GM19397 (cell line): ENCODE results near the gene CYP11A1.

ENCODE experiments used
- ATAC-seq: cut with Tn5 transposase; IDR thresholded peaks from one replicate; pipeline ENCODE4 v1.9.1; 2021; ENCODE audit warnings: mild to moderate bottlenecking, moderate library complexity; ENCODE audit not compliant: unreplicated experiment

The CYP11A1 gene

DNA sequence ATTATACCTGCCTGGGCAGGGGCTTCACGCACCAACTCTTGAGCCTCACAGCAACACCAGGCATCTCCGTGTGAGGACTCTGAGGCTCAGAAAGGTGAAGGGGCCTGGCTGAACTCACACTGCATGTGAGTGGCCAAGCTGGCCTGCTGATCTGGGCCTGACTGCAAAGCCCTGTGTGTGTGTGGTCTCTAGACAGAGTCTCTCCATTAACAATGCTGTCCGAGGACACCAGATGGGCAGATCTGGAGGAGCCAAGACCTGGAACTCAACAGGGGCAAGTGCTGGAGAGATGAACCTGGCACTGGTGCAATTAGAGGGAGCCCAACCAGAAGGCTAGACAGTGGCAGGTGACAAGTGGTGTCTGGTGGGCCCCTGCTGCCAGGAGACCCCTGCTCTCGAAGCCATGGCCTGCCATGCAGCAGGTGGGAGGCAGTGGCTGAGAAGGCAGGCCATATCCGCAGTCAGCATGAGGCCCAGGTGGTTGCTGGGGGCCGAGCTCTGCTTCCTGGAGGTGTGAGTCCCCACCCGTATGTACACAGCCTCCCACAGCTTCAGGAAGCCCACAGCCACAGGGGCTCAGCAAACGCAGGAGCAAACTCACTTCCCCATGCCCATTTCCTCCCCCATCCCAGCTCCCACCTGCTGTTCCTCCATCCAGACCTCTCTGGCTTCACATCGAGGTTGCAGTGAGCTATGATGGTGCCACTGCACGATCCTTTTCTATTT is 39.0 kb downstream of the CYP11A1 start:
- no peak for ATAC-seq

DNA sequence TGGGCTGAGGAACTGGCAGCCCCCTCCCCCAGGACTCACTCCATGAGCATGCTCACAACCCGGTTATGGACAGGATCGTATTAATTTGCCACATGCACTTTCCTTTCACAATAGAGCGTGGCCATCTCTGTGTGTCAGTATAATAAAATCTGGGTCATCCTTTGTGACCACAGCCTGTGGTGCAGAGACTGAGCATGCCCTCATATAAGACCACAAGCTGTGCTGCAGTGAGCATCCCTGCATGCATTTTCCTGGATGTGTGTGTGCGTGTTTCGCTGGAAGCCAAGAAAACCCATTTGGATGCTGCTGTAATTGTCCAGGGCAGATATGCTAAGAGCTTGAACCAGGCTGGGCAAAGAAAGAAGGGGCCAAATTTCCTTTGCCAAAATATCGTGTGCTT is 39.7 kb downstream of the CYP11A1 start:
- ATAC-seq, result no peak

- no peak for ATAC-seq
Measured at GRCh38 chr15:74326746-74327145, 40.7 kb downstream of the CYP11A1 start.

DNA sequence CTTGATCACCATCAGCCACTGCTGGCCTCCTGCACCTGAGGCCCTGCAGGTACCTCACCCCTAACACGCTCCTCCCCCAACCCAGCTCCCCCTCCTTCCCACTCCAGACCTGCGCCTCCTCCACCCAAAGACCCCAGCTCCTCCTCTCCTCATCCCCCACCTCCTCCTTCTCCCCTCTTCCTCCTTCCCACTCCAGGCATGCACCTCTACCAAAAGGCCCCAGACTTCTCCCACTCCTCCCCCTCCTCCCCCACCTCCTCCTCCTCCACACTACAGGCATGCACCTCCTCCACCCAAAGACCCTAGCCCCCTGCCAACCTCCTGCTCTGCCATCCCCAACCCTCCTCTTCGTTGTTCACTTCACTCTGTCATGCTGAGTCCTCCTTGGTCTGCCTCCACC is 42.7 kb downstream of the CYP11A1 start:
- ATAC-seq, result no peak

GRCh38 chr15:74322558-74323180 is 44.8 kb downstream of the CYP11A1 start:
- no peak for ATAC-seq

DNA sequence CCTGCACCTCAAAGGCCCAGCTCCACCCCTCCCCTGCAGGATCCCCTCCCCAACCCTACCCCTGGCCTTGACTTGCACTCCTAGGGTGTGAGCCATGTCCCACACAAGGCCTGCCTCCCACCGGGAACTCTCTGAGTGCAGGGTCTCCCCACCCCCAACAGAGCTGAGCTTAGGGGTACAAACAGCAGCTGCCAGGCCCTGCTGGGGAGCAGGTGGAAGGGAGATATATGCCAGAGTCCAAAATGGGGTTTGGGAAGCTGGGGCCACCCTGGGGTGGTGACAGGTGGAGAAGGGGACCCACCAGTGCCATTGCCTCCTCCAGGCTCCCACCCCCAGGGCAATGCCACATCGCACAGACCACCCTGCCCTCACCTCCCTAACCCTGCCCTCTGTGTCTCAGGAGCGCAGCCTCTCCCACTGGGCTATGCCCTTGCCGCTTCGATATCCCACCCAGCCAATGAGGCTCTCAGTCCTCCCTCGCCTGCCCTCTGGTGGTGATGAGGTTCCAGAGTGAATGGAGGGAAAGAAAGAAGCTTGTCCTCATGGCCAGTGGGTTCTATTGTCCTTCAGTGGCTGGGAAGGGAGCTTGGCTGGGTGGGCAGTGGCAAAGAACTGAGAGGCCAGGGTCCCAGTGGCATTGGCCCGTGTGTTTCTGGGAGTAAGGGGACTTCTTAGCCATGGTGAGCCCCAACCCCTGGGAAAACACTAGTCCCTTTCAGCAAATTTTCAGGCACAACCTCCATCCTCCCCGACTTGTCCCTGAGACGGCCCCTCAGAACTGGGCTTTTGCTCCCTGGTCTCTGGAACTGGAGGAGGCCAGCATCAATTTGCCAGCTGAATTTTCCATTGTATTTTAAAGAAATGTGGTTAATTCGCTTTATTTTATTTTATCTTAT is 46.8 kb downstream of the CYP11A1 start:
- no peak for ATAC-seq

DNA sequence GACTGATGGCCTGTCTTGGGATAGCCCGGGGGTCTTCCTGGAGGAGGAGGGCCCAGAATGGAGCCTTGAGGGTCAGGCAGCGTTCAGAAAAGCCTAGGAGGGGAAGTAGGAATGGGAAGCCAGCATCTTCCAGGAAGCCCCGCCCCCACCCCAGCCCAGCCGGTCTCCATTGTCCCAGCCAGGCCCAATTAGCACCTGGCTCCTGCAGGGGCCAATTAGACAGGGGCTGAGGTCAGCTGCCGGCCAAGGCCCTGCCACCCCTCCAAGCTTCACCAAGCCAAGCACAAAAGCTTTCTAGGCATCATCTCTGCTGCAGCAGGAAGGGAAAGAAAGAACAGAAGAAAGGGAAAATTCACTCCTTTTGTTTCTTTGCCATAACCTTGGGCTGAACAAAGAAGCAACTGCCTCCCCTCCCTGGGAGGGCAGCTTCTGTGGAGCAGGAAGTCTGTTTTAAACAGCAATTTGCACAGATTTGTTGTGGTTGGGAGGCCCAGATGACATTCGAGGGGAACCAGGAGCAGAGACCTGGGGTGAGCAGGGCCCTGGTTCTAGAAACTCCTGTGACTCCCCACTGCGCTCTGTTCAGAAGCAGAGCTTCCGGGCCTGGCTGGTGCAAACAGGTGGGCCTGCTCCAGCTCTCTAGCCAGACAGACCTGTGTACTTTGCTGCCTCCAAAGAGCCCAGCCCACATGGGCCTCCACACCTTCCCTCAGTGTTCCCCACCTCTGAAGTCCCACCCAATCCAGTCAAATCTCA is 47.7 kb downstream of the CYP11A1 start:
- no peak for ATAC-seq

GRCh38 chr15:74319138-74319460 is 48.3 kb downstream of the CYP11A1 start:
- no peak for ATAC-seq

DNA sequence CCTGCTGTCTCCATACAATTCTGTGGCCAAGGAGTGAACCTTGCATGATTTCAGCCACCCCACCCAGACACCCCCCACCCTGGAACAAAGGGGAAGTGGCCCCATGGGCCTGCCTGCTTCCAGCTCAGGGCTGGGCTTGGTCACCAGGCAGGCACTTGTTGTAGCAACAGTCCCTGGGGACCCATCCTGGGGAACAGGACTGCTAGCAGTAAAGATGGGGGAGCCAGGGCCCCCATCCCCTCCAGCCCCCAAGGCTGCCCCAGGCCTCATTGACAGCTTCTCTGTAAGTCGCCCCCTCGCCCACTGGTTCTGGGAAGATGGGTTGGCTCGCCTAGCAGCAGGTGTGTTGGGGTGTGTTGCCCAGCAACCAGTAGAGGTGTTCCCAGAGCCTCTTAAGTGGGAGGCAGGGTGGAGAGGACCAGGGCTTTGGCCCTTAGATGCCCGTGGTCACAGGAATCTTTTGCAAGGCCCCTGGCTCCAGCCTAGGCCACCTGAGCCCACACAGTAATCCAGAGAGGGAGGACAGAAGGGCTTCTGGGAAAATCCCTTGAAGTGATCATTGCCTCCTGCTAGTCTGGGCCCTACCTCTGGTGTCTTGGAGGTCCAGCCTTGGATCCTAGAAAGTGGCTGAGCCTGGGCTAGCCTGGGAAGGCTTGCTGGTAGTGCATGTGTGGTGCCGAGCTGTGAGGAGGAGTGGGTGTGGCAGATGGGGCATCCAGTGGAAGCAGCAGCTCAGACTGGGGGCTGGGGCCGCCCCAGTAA is 48.9 kb downstream of the CYP11A1 start:
- no peak for ATAC-seq

DNA sequence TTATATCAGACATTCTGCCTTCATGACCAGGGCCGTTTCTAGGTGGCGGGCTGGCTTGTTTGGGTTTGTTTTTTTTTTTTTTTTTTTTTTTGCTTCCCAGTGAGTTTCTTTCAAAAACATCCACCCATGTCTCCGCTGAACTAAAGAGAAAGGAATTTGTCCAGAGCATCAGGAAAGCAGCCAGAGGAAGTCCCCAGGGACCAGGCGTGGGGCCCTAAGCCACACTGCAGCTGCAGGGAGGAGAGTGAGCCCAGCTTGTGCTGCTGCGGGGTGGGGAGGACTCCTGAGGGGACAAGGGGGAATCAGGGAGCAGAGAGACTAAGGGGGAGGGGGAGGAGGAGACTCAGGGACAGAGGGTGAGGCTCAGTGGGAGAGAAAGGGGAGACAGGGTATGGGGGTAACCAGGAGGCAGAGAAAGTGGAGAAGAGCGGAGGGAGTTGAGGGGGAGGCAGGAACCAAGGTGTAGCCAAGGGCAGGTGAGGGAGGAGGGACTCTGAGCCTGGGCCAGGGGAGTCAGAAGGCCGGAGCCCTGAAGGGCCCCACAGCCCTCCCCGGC is 49.5 kb downstream of the CYP11A1 start:
- ATAC-seq, result no peak

GRCh38 chr15:74316141-74316540 is 51.3 kb downstream of the CYP11A1 start:
- no peak for ATAC-seq

DNA sequence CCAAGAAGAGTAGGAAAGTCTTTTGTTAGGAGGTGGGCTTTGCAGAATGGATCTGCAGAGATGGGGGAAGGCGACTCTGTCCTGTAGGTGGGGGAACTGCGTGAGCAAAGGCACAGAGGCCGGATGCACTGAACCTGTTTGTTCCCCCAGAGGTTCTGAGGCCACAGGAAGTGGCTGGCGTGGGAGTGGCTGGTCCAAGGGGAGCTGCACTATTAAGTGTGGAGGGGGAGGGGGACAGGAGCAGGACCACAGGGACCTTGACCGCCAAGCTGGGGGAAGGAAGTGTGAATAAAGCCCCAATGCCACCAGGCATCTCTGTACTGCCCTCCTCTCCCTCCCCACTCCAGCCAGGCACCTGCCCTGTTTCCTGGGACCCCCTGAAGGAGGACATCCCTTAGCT is 51.8 kb downstream of the CYP11A1 start:
- no peak for ATAC-seq

DNA sequence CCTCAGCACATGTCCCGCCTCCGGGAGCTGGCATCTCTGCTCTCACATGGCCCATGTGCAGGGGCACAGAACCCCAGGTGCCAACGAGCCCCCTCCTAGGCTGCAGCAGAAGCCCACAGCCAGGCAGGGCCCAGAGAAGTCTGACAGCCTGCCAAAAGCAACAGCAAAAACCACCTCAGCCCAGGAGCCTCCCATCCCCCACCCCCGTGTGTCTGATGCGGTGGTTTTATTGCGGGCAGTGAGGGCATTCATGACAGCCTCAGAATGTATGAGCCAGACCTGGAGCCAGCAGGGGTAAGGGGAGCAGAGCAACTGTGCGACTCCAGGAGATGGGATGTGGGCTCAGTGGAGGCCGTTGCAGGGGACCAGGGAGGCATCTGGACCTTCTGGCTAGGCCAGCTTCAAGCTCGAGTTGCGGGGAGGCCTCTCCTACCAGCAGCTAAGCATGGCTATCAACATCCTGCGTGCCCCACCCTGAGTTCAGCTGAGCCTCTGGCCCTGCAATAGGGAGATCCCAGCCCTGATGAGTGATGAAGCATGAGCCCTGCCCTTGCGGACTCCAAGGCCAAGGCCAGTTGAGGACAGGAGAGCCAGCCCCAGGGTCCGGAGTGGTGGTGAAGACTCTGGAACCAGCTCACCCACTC is 52.5 kb downstream of the CYP11A1 start:
- ATAC-seq, result no peak

GRCh38 chr15:74313889-74314288 is 53.6 kb downstream of the CYP11A1 start:
- ATAC-seq, result no peak

DNA sequence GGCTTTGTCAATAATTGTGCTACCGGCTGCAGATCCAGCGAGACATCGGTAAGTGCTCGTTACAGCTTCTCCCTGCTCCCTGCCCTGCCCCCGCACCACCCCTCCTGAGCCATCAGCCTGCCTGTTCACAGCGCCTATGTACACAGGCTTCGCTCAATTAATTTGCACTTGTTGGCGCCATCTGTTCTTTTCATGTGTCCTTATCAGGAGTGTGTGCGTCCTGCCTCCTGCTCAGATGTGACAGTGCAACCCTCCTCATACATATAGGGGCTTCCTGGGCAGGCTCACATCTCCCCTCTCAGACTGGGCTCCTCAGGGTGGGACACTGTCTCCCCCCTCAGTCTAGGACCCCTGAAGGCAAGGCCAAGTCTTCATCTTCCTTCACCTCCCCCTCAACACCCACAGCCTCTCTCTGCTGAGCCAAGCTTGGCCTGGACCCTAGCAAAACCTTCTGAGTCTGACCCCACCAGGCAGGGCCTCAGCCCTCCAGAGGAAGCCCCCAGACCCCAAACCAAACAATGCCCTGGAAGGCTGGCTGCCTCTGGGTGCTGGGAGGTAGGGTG is 54.9 kb downstream of the CYP11A1 start:
- ATAC-seq, result no peak

DNA sequence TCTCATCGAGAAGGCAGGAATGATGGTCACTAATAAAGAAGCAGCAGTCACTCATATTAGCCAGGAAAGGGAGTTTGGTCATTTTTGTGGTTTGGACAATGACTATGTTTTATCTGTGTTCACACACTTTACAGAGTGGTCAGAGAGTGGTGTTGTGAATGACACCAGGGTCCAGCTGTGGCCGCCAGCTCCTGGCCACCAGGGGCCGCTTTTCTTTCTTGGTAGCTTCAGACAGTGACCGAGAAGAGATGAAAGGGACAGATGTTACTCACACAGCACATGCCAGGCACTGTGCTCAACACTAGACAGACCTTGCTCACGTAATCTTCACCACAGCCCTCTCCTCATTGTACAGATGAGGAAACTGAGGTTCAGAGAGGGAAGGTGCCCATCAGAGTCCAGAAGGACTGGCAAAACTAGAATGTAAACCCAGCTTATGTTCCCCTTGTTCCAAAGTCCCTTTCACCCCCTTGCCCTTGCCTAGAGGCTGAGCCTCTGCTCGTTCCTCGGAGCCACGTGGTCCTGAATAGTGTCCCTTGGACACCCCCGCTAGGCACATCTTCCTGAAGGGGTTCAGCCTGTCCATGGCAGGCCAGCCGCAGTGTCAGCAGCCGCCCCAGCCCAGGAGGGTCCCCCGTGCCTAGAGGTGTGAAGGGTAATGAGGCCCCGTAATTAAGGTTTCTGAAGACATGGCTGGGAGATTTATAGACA is 55.6 kb downstream of the CYP11A1 start:
- no peak for ATAC-seq

- no peak for ATAC-seq
Measured at GRCh38 chr15:74307827-74308811, 59.3 kb downstream of the CYP11A1 start.
